Chondrocyte (in vitro differentiated cells): ENCODE data around the gene ATP1B2. TPM values are rescaled to one million over a fixed set of nuclear protein-coding genes. Genes with fewer than 3 reads are reported as not detected.

Experiments used
- DNase-seq: peaks from one replicate; pipeline ENCODE4 v3.0.0; 2021; ENCODE audit warnings: mixed read lengths, low spot score
- H3K27ac Mint-ChIP-seq: one replicate; pipeline ENCODE4 v1.8.0; 2021; ENCODE audit warnings: mild to moderate bottlenecking, moderate library complexity, mixed read lengths; ENCODE audit not compliant: unreplicated experiment
- H3K27me3 Mint-ChIP-seq: 2 replicates; pipeline ENCODE4 v1.8.0; 2021; ENCODE audit warnings: low read depth, mixed read lengths
- H3K36me3 Mint-ChIP-seq: 2 replicates; pipeline ENCODE4 v1.8.0; 2021; ENCODE audit warnings: low read depth, mixed read lengths
- H3K4me1 Mint-ChIP-seq: 2 replicates; pipeline ENCODE4 v1.8.0; 2021; ENCODE audit warnings: low read depth, mild to moderate bottlenecking, mixed read lengths
- H3K4me3 Mint-ChIP-seq: one replicate; pipeline ENCODE4 v1.8.0; 2021; ENCODE audit warnings: mild to moderate bottlenecking, moderate library complexity, mixed read lengths; ENCODE audit not compliant: unreplicated experiment
- H3K9me3 Mint-ChIP-seq: 2 replicates; pipeline ENCODE4 v1.8.0; 2021; ENCODE audit warnings: low read depth, mixed read lengths
- total RNA-seq: library from RNA; stranded (reverse); gene quantifications from 3 replicates; pipeline ENCODE4 v1.2.1, GENCODE V29; 2021
- TF ChIP-seq, protein P1 (sequence below): fragments of 200-600 bp; sonication (generic); IDR thresholded peaks from 2 replicates; pipeline ENCODE4 v1.5.0; 2021; ENCODE audit warnings: antibody characterized with exemption, mild to moderate bottlenecking, moderate library complexity

The ATP1B2 gene
- total RNA-seq, 1 donor from 2014 or later, result 0.90 TPM

DNA sequence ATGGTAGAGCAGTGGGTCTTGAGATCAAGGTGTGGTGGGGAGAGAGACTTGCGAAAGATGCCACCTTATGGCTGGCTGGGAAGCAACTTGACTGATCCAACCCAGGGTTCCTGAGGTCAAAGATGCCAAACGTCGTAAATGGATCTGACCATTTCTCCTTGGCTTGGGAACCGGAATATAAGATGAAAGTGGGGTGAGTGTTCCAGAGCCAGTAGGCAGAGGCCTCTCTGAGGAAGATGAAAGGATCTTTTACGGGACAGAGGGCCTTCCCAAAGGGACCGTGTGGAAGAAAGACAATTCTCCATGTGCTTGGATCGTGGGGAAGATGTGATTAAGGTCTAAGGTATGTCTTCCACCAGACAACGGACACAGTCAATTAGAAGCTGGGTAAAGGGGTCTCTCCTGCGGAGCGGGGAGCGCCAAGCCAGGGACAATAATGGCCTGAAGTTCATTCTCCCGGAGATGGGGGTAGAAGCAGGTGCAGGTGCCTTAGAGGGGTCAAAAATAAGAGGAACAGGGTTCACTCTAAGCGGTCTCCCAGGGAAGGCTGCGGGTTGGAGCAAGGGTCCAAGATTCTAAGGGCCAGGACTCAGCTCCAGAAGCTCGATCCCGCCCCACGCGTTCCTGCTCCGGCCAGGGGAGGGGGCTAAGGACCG is 36.8 kb upstream of the ATP1B2 start:
- no peaks in the 10 kb centered on the region for H3K9me3 Mint-ChIP-seq
- no peaks in the 10 kb centered on the region for H3K36me3 Mint-ChIP-seq
- H3K27ac Mint-ChIP-seq, result peak overlapping the region; percentile 86
- no peaks in the 10 kb centered on the region for H3K27me3 Mint-ChIP-seq
- DNase-seq, result no peak
- peaks cover 43% of the 10 kb centered on the region for H3K4me1 Mint-ChIP-seq
- H3K4me3 Mint-ChIP-seq, result peak overlapping the region; percentile 83
- TF ChIP-seq, protein P1, sequence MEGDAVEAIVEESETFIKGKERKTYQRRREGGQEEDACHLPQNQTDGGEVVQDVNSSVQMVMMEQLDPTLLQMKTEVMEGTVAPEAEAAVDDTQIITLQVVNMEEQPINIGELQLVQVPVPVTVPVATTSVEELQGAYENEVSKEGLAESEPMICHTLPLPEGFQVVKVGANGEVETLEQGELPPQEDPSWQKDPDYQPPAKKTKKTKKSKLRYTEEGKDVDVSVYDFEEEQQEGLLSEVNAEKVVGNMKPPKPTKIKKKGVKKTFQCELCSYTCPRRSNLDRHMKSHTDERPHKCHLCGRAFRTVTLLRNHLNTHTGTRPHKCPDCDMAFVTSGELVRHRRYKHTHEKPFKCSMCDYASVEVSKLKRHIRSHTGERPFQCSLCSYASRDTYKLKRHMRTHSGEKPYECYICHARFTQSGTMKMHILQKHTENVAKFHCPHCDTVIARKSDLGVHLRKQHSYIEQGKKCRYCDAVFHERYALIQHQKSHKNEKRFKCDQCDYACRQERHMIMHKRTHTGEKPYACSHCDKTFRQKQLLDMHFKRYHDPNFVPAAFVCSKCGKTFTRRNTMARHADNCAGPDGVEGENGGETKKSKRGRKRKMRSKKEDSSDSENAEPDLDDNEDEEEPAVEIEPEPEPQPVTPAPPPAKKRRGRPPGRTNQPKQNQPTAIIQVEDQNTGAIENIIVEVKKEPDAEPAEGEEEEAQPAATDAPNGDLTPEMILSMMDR, result no peak

DNA sequence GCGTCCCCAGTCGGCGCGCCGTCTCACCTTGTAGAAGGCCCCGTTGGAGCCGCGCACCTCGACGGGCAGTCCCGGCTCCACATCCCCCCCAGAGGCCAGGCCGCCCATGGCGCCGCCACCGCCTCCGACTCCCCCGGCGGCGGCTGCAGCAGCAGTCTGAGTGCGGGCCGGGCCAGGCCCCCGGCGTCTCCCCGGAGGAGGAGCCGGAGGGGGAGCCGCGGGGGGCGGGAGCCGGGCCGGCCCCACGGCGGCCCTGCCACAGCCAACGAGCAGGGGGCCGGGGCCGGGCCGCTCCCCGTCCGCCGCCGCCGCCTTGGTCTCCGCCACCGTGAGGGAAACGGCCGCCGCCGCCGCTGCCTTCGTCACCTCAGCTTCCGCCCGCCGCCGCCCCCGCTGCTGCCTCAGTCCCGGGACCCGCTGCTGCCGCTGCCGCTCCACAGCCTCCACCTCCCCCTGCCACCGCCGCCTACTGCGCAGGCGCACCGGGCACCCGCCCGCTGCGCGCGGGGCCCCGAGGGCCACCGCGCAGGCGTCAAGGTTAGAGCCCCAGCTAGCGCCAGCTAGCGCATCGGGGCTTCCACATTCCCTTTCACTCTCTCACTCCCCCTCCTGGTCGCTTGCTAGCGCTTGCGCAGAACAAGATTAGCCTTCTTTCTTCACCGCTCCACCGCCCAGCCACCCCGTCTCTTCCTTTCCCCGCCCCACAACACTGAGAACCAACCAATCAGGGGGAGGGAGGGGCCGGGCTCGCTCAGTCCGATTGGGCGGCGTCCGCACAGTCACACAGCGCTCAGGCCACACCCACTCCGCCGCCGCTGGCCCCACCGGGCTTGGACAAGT is 36.1 kb upstream of the ATP1B2 start, which contains the start of gene FXR2:
Gene FXR2, minus strand, starts transcription at position 473 of the 840 bp plus-strand sequence. Its CDS starts 365 bp downstream, at position 108.
- TF ChIP-seq, protein P1, result peak; percentile 77
- H3K4me1 Mint-ChIP-seq, result peaks cover 38% of the 10 kb centered on the region
- H3K4me3 Mint-ChIP-seq, result peak within 1 kb of the TSS; percentile 83
- peak within 1 kb of the TSS; percentile 91 for H3K27ac Mint-ChIP-seq
- no peaks in the 10 kb centered on the region for H3K27me3 Mint-ChIP-seq
- H3K9me3 Mint-ChIP-seq, result no peaks in the 10 kb centered on the region
- peak; percentile 100 for DNase-seq
- H3K36me3 Mint-ChIP-seq, result no peaks in the 10 kb centered on the region

DNA sequence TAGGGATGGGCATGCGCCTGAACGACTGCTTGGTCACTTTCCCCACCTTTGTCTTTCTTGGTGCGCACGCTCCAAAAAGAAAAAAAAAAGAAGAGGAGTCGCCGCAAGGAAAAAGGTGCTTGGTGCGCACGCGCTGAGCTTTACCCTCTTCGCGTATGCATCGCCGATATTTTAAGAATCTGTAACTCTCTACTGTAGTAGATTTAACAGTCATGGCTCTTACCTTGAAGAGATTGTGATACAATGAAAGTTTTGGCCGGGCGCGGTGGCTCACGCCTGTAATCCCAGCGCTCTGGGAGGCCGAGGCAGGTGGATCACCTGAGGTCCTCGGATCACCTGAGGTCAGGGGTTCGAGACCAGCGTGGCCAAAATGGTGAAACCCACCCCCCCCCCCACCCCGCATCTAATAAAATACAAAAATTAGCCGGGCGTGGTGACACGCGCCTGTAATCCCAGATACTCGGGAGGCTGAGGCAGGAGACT is 35.4 kb upstream of the ATP1B2 start:
- H3K4me3 Mint-ChIP-seq, result peak overlapping the region; percentile 75
- H3K27me3 Mint-ChIP-seq, result no peaks in the 10 kb centered on the region
- H3K4me1 Mint-ChIP-seq, result peaks cover 38% of the 10 kb centered on the region
- DNase-seq, result no peak
- no peaks in the 10 kb centered on the region for H3K36me3 Mint-ChIP-seq
- TF ChIP-seq, protein P1, result no peak
- H3K27ac Mint-ChIP-seq, result peak overlapping the region; percentile 91
- H3K9me3 Mint-ChIP-seq, result no peaks in the 10 kb centered on the region

DNA sequence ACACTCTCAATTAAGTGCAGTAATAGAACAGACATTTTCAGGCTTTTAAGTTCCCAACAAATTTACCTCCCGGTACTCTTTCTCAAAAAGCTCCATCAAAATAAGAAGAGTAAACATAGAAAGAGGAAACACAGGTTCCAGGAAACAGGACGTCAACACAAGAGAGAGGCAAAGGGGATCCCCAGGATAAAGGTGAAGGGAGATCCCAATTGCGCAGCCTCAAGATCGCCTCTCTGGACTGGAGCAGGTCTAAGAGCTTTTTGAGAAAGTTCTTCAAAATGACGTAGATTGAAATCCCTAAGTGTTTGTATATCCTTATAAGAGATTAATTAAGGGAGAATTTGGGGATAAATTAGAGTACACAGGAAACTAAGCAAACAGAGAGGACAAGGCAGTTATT is 32.1 kb upstream of the ATP1B2 start:
- Mint-ChIP-seq H3K4me3 (no peak overlapping the region), H3K4me1 (peaks cover 5% of the 10 kb centered on the region), H3K9me3 (no peaks in the 10 kb centered on the region), H3K27ac (no peak overlapping the region), H3K36me3 (no peaks in the 10 kb centered on the region), H3K27me3 (no peaks in the 10 kb centered on the region)
- TF ChIP-seq, protein P1, result no peak
- DNase-seq, result no peak

DNA sequence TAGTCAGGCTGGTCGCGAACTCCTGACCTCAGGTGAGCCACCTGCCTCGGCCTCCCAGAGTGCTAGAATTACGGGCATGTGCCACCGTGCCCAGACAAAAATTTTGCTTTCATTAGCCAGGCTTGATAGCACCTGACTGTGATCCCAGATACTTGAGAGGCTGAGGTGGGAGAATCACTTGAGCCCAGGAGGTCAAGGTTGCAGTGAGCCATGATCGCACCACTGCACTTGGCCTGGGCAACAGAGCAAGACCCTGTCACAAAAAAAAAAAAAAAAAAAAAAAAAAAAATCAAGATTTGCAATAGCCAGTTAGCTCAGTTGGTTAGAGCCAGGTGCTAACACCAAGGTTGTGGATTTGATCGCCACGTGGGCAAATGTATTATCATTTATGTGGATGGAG is 29.9 kb upstream of the ATP1B2 start:
- no peaks in the 10 kb centered on the region for H3K4me1 Mint-ChIP-seq
- DNase-seq, result no peak
- TF ChIP-seq, protein P1, result no peak
- no peaks in the 10 kb centered on the region for H3K36me3 Mint-ChIP-seq
- H3K27ac Mint-ChIP-seq, result no peak overlapping the region
- H3K4me3 Mint-ChIP-seq, result no peak overlapping the region
- H3K27me3 Mint-ChIP-seq, result no peaks in the 10 kb centered on the region
- H3K9me3 Mint-ChIP-seq, result no peaks in the 10 kb centered on the region
